ENCODE measurements around the gene GABBR1. TPM values are rescaled to one million over a fixed set of nuclear protein-coding genes. Genes with fewer than 3 reads are reported as not detected.
A peak's percentile ranks its signal among the peaks of the same experiment; 100 is the strongest.

The GABBR1 gene
- total RNA-seq, 4 donors from 2014 or later, result 55.3 to 89.6 (median 70.5) TPM

DNA sequence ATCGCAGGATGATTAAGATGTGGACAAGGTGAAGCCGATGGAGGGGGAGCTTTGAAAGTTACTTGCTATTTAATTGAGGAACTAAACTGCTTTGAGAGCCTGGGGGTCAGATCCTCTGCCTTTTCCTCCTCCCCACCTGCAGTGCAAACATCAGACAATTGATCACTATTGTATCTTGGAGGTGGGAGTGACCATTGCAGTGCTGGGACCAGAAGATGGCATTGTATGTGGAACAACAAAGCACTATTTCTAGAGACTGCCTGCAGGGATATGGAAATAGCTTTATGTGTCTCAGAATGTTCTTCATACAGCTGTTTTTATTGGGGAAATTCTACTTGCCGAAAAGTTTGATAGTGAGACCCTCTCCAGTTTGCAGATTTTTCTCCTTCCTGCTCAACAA lies 28.1 kb upstream of the GABBR1 start:
- 58 to 73% methylated on average over 3 of the region's 3 CpGs for WGBS, 2 donors
- peaks cover 0 to 40% of the 10 kb centered on the region in 2 donors for H3K27me3 ChIP-seq
- H3K4me1 ChIP-seq, result no peaks in the 10 kb centered on the region
- no peak overlapping the region for H3K4me3 ChIP-seq
- H3K27ac ChIP-seq, result no peak overlapping the region
- no peak for DNase-seq (ENCODE audit: low spot score in 2 of 2)
- no peaks in the 10 kb centered on the region for H3K9me3 ChIP-seq
- H3K36me3 ChIP-seq, result no peaks in the 10 kb centered on the region
- TF ChIP-seq POLR2A (IDR thresholded peaks at IDR 0.05), result no peak
- no peak for TF ChIP-seq EP300 (IDR thresholded peaks at IDR 0.05)
- TF ChIP-seq, protein P1, sequence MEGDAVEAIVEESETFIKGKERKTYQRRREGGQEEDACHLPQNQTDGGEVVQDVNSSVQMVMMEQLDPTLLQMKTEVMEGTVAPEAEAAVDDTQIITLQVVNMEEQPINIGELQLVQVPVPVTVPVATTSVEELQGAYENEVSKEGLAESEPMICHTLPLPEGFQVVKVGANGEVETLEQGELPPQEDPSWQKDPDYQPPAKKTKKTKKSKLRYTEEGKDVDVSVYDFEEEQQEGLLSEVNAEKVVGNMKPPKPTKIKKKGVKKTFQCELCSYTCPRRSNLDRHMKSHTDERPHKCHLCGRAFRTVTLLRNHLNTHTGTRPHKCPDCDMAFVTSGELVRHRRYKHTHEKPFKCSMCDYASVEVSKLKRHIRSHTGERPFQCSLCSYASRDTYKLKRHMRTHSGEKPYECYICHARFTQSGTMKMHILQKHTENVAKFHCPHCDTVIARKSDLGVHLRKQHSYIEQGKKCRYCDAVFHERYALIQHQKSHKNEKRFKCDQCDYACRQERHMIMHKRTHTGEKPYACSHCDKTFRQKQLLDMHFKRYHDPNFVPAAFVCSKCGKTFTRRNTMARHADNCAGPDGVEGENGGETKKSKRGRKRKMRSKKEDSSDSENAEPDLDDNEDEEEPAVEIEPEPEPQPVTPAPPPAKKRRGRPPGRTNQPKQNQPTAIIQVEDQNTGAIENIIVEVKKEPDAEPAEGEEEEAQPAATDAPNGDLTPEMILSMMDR (IDR thresholded peaks at IDR 0.05), result no peak

DNA sequence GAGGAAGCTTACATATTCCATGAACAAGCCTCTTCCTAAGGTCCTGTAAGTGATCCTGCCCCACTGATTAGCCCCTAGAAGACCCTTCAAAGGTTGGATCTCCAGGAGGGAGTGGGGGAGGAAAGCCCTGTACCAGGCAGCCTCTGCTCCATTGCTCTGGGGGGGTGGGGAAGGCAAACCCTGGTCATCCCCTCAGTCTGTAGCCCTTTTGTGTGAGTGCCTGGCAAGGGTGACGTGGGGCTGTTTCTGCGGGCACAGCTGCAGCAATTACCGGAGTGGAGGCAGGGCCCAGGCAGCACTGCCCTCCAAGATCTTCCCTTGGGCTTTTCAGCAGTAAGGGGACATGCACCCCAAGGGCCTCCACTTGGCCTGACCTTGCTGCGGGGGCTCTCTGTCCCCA lies 23.8 kb upstream of the GABBR1 start, which contains the start of gene MOG:
Gene MOG (plus strand): TSS at position 295 of the 400 bp plus-strand sequence. CDS start 118 bp downstream, outside the sequence.
- H3K27ac ChIP-seq, result no peak within 1 kb of the TSS
- H3K36me3 ChIP-seq, result no peaks in the 10 kb centered on the region
- no peak within 1 kb of the TSS for H3K4me3 ChIP-seq
- no peaks in the 10 kb centered on the region for H3K4me1 ChIP-seq
- H3K27me3 ChIP-seq, result peaks cover 0 to 11% of the 10 kb centered on the region in 2 donors
- TF ChIP-seq EP300 (IDR thresholded peaks at IDR 0.05), result no peak
- TF ChIP-seq, protein P1 (IDR thresholded peaks at IDR 0.05), result no peak
- TF ChIP-seq POLR2A (IDR thresholded peaks at IDR 0.05), result no peak
- no peaks in the 10 kb centered on the region for H3K9me3 ChIP-seq
- WGBS, 2 donors, result 53 to 57% methylated on average over 2 to 4 of the region's 4 CpGs
- DNase-seq (ENCODE audit: low spot score in 2 of 2), result no peak

DNA sequence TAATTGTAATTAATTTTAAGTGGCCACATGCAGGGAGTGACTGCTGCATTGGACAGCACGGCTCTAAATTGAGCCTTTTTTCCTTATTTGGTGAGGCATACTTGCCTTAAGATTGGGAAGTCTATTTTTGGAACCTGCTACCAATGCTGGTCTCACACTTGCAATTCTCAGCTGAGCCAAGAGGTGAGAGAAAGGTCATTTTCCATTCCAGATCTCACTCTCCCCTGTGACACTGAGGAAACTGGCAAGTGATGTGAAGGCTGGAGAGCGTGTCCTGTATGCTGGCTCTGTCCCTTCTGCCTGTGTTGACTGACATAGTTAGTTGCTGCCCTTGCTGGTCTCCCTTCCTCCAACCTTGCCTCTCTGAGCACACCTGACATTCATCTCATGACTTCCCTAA lies 23.2 kb upstream of the GABBR1 start:
- H3K36me3 ChIP-seq, result no peaks in the 10 kb centered on the region
- no peak overlapping the region for H3K4me3 ChIP-seq
- WGBS, 2 donors, result 34% methylated on average over 2 of the region's 2 CpGs
- no peaks in the 10 kb centered on the region for H3K4me1 ChIP-seq
- H3K27me3 ChIP-seq, result peaks cover 0 to 7% of the 10 kb centered on the region in 2 donors
- no peaks in the 10 kb centered on the region for H3K9me3 ChIP-seq
- no peak for DNase-seq (ENCODE audit: low spot score in 2 of 2)
- no peak for TF ChIP-seq POLR2A (IDR thresholded peaks at IDR 0.05)
- no peak for TF ChIP-seq EP300 (IDR thresholded peaks at IDR 0.05)
- TF ChIP-seq, protein P1 (IDR thresholded peaks at IDR 0.05), result no peak
- H3K27ac ChIP-seq, result no peak overlapping the region

DNA sequence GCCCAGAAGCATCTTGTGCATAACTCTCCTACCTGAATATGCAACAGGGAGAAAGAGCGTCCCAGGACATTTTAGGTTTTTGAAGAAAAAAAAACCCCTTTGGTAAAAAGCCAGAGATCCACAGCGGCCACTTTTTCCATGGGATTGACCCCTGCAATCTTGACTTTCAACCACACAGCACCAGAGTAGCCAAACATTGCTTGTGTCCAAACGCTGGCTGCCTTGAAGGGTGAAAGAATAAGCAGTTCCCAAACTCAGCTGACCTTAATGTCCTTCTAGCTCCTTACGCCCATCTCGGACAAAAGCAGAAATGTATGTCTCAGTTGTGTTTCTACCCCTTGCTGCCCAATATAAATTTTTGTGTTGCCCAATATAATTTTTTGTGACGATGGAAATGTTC lies 22.7 kb upstream of the GABBR1 start:
- Histone ChIP-seq H3K4me1 (no peaks in the 10 kb centered on the region), H3K9me3 (no peaks in the 10 kb centered on the region), H3K36me3 (no peaks in the 10 kb centered on the region), H3K27me3 (peaks cover 0 to 5% of the 10 kb centered on the region in 2 donors), H3K27ac (no peak overlapping the region), H3K4me3 (no peak overlapping the region)
- DNase-seq (ENCODE audit: low spot score in 2 of 2), result no peak
- TF ChIP-seq, protein P1 (IDR thresholded peaks at IDR 0.05), result no peak
- TF ChIP-seq EP300 (IDR thresholded peaks at IDR 0.05), result no peak
- TF ChIP-seq POLR2A (IDR thresholded peaks at IDR 0.05), result no peak
- WGBS, 2 donors, result 40 to 42% methylated on average over 6 of the region's 6 CpGs

DNA sequence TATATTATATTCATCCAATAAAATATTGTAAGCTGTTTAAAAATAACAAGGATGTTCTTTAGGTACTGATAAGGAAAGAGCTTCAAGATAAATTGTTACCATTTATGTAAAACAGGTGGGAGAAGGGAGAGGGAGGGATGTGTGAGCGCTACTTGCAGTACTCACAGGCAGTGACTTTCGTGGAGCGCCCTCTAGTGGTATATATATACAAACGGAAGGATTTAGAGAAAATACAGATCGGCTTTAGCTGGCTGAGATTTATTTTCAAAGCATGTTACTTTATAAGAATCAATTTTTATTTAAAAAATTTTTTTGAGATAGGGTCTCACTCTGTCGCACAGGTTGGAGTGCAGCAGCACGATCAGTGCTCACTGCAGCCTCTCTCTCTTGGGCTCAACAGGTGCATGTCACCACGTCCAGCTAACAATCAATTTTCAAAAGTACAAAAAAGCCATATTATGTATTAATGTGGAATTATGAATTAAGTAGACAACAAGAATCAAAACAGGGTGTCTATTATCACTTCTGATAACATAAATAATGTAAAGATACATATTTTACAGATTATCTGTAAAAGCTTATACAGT lies 20.6 kb upstream of the GABBR1 start:
- Histone ChIP-seq H3K36me3 (no peaks in the 10 kb centered on the region), H3K9me3 (no peaks in the 10 kb centered on the region), H3K27me3 (peaks cover 0 to 5% of the 10 kb centered on the region in 2 donors), H3K4me1 (peaks cover 0 to 11% (median 3%) of the 10 kb centered on the region in 4 donors), H3K4me3 (no peak overlapping the region), H3K27ac (no peak overlapping the region)
- TF ChIP-seq, protein P1 (IDR thresholded peaks at IDR 0.05), result peak; percentile 37 to 75 (median 67)
- no peak for TF ChIP-seq EP300 (IDR thresholded peaks at IDR 0.05)
- peak in 1 of 2 donors; percentile 30 for DNase-seq (ENCODE audit: low spot score in 2 of 2)
- 12 to 13% methylated on average over 8 of the region's 8 CpGs for WGBS, 2 donors

Data from tibial nerve (tissue), 4 donors.